Skeletal muscle cell (primary cell): Measurements from ENCODE around the gene GNPAT.

Experiments
- DNase-seq: peaks from one replicate; pipeline ENCODE4 v3.0.0-alpha.2; 2010; ENCODE audit warnings: low read depth
- H3K4me3 ChIP-seq: 2 replicates; pipeline ENCODE4 v1.5.1; 2011; ENCODE audit warnings: low read depth, mild to moderate bottlenecking, control low read depth, low read length, moderate library complexity

GNPAT gene

GRCh38 chr1:231236208-231236591, 4.8 kb upstream of the GNPAT start:
- H3K4me3 ChIP-seq, result no peak overlapping the region
- peak; percentile 16 for DNase-seq

GRCh38 chr1:231236938-231237337, 4.1 kb upstream of the GNPAT start:
- no peak overlapping the region for H3K4me3 ChIP-seq
- DNase-seq, result no peak

GRCh38 chr1:231238298-231238697, 2.7 kb upstream of the GNPAT start:
- no peak overlapping the region for H3K4me3 ChIP-seq
- DNase-seq, result no peak

DNA sequence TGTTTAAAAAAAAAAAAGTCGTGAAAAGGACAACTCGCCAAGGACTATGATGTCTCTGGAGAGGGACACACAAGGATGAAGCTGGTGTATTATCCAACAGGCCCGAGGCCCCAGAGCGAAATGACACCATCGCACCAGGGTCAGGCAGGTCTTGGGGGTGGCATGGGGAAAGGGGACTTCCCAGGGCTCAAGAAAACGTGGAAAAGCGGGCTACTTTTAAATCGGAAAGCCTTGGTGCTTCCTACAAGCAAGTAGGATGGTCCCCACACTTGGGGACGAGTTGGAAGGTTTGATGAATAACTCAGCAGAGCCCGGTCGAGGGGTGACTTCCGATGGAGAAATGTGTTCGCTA, 505 bp upstream of the GNPAT start:
- no peak for DNase-seq
- peak overlapping the region; percentile 88 for H3K4me3 ChIP-seq

DNA sequence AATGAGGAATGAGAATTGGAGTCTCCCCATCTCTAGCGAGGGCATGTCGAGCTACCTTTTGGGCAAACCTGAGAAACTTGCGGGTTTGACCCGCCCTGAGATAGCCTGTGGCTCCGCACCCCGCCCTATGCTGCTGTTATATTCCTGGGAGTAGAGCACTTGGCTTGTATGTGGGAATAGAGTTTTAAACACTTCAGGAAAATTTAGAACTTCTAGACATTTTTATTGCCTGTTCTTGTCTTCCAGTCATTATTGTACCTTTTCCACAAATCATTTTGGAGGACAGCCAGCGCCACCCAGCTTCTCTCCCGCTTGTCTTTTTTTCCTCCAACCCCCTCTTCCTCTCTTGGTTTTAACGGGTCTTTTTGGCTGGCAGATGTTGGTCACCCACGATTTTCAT, 738 bp downstream of the GNPAT start:
- DNase-seq, result no peak
- H3K4me3 ChIP-seq, result peak overlapping the region; percentile 88

DNA sequence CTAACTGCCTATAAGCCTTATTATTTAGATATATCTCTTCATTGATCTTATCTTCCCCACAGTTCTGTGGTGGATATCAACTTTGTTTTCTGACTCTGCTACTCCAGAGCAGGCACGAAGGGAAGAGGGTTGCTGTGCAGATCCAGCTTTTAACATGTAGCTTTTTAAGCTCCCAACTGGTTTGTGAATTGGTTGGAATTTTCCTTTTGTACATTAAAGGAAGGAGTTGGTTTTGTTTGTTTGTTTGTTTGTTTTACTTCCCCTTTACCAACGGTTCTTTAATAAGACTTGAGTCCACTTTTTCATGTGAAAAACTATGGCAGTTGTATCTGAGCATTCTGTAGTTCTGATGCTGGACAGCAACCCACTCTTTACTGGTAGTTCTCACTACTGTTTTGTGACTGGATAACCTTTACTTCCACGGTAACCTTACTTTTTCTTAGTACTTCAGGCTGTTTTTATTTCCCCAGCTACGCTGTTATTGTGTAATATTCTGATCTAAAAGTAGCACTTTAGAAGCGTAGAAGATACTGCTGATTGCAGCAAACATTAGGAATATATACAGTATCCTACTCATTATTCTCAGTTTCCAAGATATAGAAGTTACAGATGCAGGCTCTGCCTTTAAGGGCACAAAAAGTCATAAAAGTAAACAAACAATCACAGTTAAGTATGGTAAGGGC, 1.6 kb downstream of the GNPAT start:
- DNase-seq, result no peak
- no peak overlapping the region for H3K4me3 ChIP-seq

GRCh38 chr1:231248778-231249177, 7.8 kb downstream of the GNPAT start:
- DNase-seq, result no peak
- no peak overlapping the region for H3K4me3 ChIP-seq

- H3K4me3 ChIP-seq, result no peak overlapping the region
- no peak for DNase-seq
Observed at GRCh38 chr1:231252336-231252735, 11.3 kb downstream of the GNPAT start.

GRCh38 chr1:231260351-231260750, 19.3 kb downstream of the GNPAT start:
- H3K4me3 ChIP-seq, result no peak overlapping the region
- no peak for DNase-seq

DNA sequence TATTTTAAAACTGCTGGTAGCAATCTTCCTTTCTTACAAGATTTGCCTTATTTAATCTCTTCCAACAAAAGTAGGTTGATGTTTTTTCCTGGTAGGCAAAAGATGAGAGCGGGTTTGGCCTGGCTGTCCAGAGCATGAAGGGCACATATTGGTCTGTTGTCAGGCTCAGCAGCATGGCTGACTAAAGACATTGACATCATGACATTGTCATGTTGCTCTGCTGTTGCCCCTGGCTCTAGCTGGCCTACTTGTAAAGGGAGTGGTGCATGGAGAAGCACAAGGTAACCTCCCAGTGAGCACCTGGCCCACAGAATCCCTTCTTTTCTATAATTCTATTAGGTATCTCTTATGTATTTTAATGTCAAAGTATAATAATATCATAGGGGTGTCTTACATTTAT, 23.6 kb downstream of the GNPAT start:
- no peak for DNase-seq
- no peak overlapping the region for H3K4me3 ChIP-seq

GRCh38 chr1:231265379-231265778, 24.4 kb downstream of the GNPAT start:
- H3K4me3 ChIP-seq, result no peak overlapping the region
- no peak for DNase-seq

DNA sequence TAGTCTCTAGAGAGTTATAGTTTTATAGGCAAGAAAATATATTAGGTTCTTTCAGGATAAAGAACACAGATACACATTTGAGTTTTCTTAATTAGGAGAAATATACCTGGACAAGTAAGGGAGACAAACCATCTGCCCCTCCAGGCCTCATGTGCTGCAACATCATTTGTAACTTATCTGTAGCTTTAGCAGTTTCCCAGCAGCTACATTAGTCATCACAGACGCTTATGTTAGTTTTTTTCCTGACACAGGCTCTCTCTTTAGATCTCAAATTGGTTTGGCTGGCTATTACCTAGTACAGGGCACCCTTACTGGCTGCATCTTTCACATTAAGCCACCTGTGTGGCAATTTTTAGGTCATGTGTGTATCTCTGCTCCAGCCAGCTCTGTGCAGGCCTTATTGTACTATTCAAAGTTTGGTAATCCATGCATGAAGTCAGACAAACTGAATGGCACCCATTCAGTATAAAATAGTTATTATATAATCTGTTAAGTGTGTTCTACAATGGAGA, 25.9 kb downstream of the GNPAT start:
- no peak overlapping the region for H3K4me3 ChIP-seq
- DNase-seq, result no peak

DNA sequence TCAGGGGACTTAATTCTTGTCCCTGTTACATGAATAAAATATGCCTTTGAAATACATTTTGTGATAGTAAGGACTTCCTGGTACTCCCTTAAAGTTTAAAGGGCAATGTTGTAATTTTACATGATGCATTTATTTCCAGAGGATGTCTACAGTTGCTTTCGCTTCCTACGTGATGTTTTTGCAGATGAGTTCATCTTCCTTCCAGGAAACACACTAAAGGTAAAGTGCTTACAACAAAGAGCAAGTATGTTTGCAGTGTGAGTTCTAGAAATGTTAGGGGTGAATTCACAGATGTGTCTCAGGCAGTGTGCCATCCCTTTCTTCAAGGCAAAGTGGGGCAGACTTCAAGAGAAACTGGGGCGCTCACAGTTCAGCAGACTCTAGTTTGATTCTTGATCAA, 31.2 kb downstream of the GNPAT start:
- H3K4me3 ChIP-seq, result no peak overlapping the region
- DNase-seq, result no peak

DNA sequence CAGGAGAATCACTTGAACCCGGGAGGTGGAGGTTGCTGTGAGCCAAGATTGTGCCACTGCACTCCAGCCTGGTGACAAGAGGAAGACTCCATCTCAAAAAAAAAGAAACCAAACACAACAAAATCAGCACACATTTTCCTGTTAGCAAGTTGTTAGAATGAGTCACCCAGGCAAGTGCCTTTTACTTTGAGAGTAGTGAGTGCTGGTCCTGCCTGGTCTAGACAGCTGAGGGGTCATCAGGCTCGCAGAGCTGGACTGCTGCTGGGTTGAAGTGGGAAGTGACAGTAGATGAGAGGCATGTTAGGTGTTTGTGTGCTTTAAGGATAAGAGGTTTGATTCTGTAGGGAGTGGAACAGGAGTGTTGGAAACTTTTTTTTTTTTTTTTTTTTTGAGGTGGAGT, 31.9 kb downstream of the GNPAT start:
- no peak for DNase-seq
- no peak overlapping the region for H3K4me3 ChIP-seq

GRCh38 chr1:231274119-231274825, 33.3 kb downstream of the GNPAT start:
- H3K4me3 ChIP-seq, result no peak overlapping the region
- DNase-seq, result no peak

DNA sequence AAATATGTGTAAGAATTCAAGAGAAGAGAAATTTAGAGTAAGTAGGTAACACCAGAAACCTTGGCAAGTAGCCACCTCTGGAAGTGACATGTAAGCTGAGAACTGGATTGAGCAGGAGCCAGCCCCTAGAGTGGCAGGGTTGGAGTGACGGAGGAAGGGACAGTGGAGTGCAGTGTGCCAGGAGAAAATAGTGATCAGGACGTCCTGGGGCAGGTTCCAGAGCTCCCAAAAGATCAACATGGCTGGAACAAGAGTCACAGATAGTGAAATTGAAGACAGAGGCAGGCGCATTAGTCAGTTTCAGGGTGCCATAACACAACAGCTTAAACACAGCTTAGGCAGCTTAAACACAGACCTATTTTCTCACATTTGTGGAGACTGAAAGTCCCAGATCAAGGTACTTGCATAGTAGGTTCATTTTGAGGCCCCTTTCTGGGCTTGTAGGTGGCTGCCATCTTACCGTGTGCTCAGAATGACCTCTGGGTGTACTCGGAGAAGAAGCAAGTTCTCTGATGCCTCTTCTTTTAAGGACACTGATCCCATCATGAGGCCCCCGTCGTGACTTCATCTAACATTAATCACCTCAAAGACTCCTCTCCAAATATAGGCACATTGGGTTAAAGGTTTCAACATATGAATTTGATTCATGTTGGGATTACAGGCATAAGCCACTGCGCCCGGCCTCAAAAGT, 37.2 kb downstream of the GNPAT start:
- DNase-seq, result no peak
- no peak overlapping the region for H3K4me3 ChIP-seq

DNA sequence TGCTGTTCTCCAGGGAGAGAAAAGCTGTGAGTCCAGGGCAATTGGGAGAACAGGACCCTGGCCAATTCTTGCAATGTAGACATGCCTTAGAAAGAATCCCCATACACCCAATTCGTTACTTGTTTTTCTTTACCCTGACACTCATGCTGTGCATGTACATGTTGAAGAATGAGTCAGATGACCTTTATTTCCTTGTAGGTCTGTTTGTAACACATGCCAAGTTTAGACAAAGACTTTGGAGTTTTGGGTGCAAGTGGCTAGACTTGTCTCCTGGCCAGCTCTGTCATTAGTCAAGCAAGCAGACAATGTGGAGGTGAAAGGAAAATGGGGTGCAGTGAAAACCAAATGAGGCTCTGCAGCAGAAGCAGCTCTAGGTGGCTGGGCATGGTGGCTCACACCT, 38.1 kb downstream of the GNPAT start:
- no peak overlapping the region for H3K4me3 ChIP-seq
- no peak for DNase-seq

GRCh38 chr1:231279683-231280082, 38.7 kb downstream of the GNPAT start:
- no peak for DNase-seq
- H3K4me3 ChIP-seq, result no peak overlapping the region

- no peak for DNase-seq
- H3K4me3 ChIP-seq, result no peak overlapping the region
Observed at GRCh38 chr1:231284441-231284840, 43.4 kb downstream of the GNPAT start.

- no peak overlapping the region for H3K4me3 ChIP-seq
- DNase-seq, result no peak
Observed at GRCh38 chr1:231286603-231287002, 45.6 kb downstream of the GNPAT start.

DNA sequence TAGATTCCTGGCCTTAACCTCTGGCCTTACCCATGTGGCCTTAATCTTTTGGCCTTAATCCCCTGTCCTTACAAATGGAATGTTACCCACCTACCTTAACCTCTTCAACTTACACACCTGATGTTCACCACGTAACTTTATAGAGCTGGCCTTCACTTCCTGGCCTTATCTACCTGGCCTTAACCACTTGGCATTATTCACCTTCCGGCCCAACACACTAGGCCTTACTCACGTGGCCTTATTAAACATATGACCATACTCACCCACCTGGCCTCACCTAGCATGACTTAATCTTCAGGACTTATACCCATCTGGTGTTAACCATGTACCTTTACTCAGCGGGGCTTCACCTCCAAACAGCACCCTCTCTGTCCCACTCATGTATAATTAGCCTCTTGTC, 54.9 kb downstream of the GNPAT start:
- no peak for DNase-seq
- no peak overlapping the region for H3K4me3 ChIP-seq
